C4-2B (cell line): ENCODE measurements around the gene DPP7.

Source experiments
- H3K27ac ChIP-seq: fragments of 450-650 bp; 2 replicates; pipeline ENCODE4 v1.5.1; 2017
- ZFX ChIP-seq: fragments of 450-650 bp; IDR thresholded peaks from 2 replicates; pipeline ENCODE4 v1.6.1; 2017
- TF ChIP-seq, protein P1 (sequence below): fragments of 450-650 bp; conservative IDR thresholded peaks from 2 replicates; pipeline ENCODE4 v1.5.1; 2017; ENCODE audit warnings: mild to moderate bottlenecking

The DPP7 gene

DNA sequence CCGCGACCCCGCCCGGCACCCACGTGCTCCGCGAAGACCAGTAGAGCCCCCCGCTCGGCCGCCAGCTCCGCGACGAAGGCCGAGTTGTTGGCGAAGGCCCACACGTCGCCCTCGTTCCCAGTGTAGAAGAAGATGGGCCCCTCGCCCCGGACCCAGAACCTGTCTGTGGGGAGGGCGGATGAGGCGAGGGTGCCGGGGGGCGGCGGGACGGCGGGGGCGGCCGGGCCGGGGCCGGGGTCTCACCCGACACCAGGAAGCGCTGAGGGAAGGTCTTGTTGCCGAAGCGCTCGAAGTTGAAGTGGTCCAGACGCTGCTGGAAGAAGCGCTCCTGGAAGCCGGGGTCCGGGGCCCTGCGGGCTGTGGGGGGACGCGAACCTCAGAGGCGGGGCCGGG is 317 bp downstream of the DPP7 start:
- H3K27ac ChIP-seq: peak overlapping the region; percentile 83
- TF ChIP-seq ZFX: 0 out of 2 replicates have a peak, but pooled peaks have one; percentile 75
- TF ChIP-seq, protein P1, sequence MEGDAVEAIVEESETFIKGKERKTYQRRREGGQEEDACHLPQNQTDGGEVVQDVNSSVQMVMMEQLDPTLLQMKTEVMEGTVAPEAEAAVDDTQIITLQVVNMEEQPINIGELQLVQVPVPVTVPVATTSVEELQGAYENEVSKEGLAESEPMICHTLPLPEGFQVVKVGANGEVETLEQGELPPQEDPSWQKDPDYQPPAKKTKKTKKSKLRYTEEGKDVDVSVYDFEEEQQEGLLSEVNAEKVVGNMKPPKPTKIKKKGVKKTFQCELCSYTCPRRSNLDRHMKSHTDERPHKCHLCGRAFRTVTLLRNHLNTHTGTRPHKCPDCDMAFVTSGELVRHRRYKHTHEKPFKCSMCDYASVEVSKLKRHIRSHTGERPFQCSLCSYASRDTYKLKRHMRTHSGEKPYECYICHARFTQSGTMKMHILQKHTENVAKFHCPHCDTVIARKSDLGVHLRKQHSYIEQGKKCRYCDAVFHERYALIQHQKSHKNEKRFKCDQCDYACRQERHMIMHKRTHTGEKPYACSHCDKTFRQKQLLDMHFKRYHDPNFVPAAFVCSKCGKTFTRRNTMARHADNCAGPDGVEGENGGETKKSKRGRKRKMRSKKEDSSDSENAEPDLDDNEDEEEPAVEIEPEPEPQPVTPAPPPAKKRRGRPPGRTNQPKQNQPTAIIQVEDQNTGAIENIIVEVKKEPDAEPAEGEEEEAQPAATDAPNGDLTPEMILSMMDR: no peak

DNA sequence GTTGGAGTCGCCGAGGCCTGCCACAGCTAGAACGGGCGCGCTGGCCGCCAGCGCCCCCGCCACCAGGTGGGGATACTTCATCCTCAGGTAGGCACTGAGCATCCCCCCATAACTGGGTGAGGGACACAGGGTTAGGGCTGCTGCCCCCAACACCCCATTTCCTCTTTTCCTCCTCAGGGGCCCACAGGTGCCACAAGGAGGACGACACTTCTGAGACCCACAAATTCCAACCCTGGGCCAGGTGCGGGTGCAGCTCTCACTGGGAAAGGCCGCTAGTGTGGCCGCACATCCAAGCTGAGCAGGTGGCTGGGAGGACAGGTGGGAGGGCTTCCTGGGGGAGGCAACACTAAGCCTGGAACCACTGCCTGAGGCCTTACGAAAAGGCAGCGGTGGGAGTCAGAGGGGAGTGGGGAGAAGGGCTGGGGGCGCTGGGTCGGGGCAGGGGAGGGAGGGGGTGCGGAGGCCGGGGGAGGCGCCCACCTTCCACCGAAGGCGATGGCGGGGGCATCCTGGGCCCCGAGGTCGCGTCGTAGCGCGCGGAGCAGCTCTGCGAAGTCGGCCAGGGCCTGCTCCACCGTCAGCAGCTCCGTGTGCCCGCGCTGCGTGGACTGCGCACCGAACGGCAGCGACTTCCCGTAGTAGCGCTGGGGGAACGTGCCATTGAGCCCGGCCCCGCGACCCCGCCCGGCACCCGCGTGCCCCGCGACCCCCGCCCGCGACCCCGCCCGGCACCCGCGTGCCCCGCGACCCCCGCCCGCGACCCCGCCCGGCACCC is 961 bp downstream of the DPP7 start:
- H3K27ac ChIP-seq: peak overlapping the region; percentile 83
- no peak for TF ChIP-seq ZFX
- TF ChIP-seq, protein P1: no peak

DNA sequence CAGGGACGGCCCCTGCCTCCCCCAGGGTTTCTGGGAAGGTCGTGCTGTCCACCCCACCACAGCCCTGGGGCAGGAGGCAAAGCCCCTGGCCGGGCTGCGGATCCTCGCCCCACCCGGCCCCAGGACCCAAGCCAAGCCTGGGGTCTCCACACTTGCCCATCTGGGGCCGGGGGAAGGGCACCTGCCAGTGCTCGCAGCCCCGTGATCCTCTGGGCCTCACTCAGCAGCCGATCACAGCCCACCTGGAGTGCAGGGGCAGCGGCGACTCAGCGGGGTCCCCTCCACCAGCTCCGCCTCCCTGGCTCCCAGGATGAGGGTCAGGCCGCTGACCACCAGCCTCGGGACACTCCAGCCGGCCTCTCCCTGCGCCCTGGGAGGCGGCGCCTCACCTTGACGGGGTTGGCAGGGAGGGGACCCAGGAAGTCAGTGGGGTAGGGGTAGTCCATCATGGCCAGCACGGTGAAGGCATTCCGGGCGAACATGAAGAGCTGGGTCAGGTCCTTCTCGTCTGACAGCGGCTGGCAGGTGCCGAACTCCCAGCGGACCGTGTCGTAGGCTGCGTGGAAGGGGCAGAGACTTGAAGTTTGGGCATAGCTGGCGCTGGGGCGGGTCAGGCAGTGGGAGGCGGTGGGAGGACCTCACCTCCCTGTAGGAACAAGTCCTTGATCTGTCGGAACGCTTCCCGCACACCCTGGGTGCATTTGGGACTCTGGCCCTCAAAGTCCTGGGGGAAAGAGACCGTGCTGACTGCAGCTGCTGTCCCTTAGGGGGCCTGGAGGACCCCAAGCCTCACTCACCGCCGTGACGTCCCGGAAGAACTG is 1.8 kb downstream of the DPP7 start:
- H3K27ac ChIP-seq: no peak overlapping the region
- TF ChIP-seq ZFX: no peak
- TF ChIP-seq, protein P1: no peak

DNA sequence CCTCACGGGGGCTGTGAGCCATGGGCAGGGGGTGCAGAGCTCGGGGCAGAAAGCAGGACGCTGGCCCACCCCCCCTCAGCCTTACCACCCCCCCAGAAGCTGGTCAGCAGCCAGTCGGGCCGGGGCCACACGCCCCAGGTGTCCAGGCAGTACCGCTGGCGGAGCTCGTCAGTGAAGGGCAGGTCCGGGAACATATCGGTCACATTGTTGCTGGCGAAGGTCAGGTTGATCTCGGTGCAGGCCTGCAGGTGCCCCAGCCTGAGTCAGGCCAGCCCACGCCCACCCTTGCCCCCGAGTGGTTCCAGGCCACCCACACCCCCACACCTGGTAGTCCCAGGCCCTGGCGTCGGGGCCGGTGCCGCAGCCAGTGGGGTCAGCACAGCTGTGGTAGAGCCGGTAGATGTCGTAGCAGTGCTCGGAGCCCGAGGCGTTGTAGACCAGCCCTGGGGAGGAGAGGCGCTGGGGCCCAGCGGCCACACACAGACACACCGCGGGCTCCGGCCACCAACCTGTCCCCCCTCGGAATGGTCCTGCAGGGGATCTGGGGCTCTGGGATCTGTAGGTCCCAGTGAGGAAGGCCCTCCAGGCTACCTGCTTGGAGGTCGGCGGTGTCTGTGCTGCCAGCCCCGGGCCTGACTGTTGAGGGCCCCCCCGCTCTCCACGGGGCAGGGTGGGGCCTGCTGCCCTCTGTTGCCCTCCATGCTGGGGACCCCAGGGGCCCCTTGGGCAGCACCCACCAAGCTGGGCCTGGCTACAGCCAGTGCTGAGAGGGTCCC is 2.6 kb downstream of the DPP7 start:
- TF ChIP-seq, protein P1: no peak
- no peak for TF ChIP-seq ZFX
- H3K27ac ChIP-seq: no peak overlapping the region

DNA sequence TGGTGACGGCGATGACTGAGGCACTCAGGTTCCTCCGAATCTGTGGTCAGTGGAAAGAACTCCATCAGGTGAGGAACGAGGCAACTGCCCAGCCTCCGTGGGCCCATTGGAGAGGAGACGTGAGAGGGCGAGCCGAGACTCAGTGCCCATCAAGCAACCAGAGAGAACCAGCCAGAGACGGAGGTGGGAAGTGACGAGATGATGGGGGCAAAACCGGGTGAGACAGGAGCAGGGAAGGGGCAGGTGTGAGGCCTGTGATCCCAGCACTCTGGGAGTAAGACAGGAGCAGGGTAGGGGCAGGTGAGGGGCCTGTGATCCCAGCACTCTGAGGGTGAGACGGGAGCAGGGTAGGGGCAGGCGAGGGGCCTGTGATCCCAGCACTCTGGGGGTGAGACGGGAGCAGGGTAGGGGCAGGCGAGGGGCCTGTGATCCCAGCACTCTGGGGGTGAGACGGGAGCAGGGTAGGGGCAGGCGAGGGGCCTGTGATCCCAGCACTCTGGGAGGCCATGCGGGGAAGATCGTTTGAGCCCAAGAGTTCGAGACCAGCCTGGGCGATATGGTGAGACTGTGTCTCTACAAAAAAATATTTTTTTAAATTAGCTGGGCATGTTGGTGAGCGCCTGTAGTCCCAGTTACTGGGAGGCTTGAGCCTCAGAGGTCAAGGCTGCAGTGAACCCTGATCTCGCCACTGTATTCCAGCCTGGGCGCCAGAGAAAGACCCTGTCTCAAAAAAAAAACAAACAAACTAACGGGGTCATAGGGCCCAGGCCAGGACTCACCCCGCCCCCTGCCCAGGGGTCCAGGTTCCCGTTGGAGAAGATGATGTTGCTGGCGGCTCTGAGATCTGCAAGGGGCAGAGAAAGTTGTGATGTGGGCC is 3.4 kb downstream of the DPP7 start:
- no peak overlapping the region for H3K27ac ChIP-seq
- TF ChIP-seq ZFX: no peak
- TF ChIP-seq, protein P1: no peak

DNA sequence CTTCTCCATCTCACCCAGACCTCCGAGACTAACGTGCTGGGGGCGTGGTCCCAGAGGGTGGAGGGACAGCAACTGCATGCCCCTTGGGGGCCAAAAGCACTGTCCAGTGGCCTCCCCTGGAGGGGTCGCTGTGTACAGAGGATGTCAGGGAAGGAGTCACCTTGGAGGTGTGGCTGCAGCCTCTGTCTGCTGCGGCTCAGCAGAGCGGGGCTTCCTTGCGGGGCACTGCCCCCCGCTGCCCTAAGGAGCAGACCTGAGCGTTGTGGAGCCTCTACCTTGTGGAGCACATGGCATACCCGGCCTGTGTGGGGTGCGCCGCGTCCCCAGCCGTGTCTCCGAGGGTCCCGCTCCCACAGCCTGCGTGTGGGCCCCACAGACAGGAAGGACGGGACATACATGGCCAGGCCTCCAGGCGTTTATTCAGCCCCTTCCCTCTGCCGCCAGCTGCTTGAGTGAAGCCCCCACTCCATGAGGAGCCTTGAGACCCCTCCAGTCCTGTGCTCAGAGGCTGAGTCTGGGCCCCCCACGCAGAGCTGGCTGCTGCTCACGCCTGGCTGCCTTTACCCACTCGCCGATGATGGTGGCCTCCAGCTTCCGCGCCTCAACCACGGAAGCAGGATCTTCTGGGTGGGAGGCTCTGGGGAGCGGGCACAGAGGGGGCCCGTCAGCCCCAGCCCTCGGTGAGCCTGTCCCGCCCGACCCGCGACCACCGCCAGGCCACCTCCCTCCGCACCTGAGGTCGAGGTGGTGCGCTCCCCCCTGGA is 4.2 kb downstream of the DPP7 start:
- no peak overlapping the region for H3K27ac ChIP-seq
- no peak for TF ChIP-seq ZFX
